Measurements from ENCODE around the gene IPP. TPM values are rescaled to one million over a fixed set of nuclear protein-coding genes. Genes with fewer than 3 reads are reported as not detected.
A peak's percentile ranks its signal among the peaks of the same experiment; 100 is the strongest.

The IPP gene
- 10 to 100 TPM; 19.1 to 20.2 TPM for total RNA-seq

GRCh38 chr1:45750298-45751038, at the start of gene IPP:
Gene IPP (minus strand): TSS chr1:45750653. CDS start chr1:45746411, 4,242 bp downstream.
- H3K27me3 Mint-ChIP-seq (ENCODE audit: low read depth), result no peaks in the 10 kb centered on the region
- peaks cover 31% of the 10 kb centered on the region for H3K4me1 Mint-ChIP-seq (ENCODE audit: low read depth)
- H3K4me3 Mint-ChIP-seq, result peak within 1 kb of the TSS; percentile 95
- DNase-seq, result peak; percentile 96
- intact Hi-C loops (cut with micrococcal nuclease), result loop anchor here (1.0 to 10.0 kb wide), 8 partner anchors 53 to 497 kb away; partner anchors contain the start of genes CCDC163, GPBP1L1, MAST2 and MMACHC
- H3K27ac Mint-ChIP-seq, result peak within 1 kb of the TSS; percentile 97
- H3K9me3 Mint-ChIP-seq, result peaks cover 9% of the 10 kb centered on the region
- no peaks in the 10 kb centered on the region for H3K36me3 Mint-ChIP-seq (ENCODE audit: low read depth)
- CTCF ChIA-PET, result interaction anchor here (0.7 kb wide), 1 partner anchor 91 kb away, joined by 3 read pairs; no protein-coding TSS in a partner anchor

GRCh38 chr1:45796946-45797345, 46.5 kb upstream of the IPP start:
- DNase-seq, result no peak
- CTCF ChIA-PET, result no interaction called here
- Mint-ChIP-seq H3K36me3 (ENCODE audit: low read depth) (no peaks in the 10 kb centered on the region), H3K4me3 (no peak overlapping the region), H3K27ac (no peak overlapping the region), H3K4me1 (ENCODE audit: low read depth) (peaks cover under 1% of the 10 kb centered on the region), H3K27me3 (ENCODE audit: low read depth) (peaks cover 6% of the 10 kb centered on the region), H3K9me3 (no peaks in the 10 kb centered on the region)
- intact Hi-C loops (cut with micrococcal nuclease), result no loop called here

- no peak overlapping the region for H3K27ac Mint-ChIP-seq
- no peak for DNase-seq
- no peaks in the 10 kb centered on the region for H3K4me1 Mint-ChIP-seq (ENCODE audit: low read depth)
- H3K9me3 Mint-ChIP-seq, result no peaks in the 10 kb centered on the region
- H3K4me3 Mint-ChIP-seq, result no peak overlapping the region
- CTCF ChIA-PET, result no interaction called here
- intact Hi-C loops (cut with micrococcal nuclease), result no loop called here
- no peaks in the 10 kb centered on the region for H3K36me3 Mint-ChIP-seq (ENCODE audit: low read depth)
- H3K27me3 Mint-ChIP-seq (ENCODE audit: low read depth), result peaks cover 6% of the 10 kb centered on the region
Observed at GRCh38 chr1:45796381-45796780, 45.9 kb upstream of the IPP start.

- no peaks in the 10 kb centered on the region for H3K4me1 Mint-ChIP-seq (ENCODE audit: low read depth)
- intact Hi-C loops (cut with micrococcal nuclease), result no loop called here
- CTCF ChIA-PET, result interaction anchor here (0.6 kb wide), 1 partner anchor 30 kb away, joined by 3 read pairs; no protein-coding TSS in a partner anchor
- H3K36me3 Mint-ChIP-seq (ENCODE audit: low read depth), result no peaks in the 10 kb centered on the region
- H3K9me3 Mint-ChIP-seq, result no peaks in the 10 kb centered on the region
- peaks cover 6% of the 10 kb centered on the region for H3K27me3 Mint-ChIP-seq (ENCODE audit: low read depth)
- DNase-seq, result no peak
- no peak overlapping the region for H3K4me3 Mint-ChIP-seq
- H3K27ac Mint-ChIP-seq, result no peak overlapping the region
Observed at GRCh38 chr1:45793942-45794604, 43.6 kb upstream of the IPP start.

- H3K4me3 Mint-ChIP-seq, result no peak overlapping the region
- H3K9me3 Mint-ChIP-seq, result no peaks in the 10 kb centered on the region
- no peaks in the 10 kb centered on the region for H3K36me3 Mint-ChIP-seq (ENCODE audit: low read depth)
- intact Hi-C loops (cut with micrococcal nuclease), result no loop called here
- no peaks in the 10 kb centered on the region for H3K4me1 Mint-ChIP-seq (ENCODE audit: low read depth)
- no peak overlapping the region for H3K27ac Mint-ChIP-seq
- peaks cover 10% of the 10 kb centered on the region for H3K27me3 Mint-ChIP-seq (ENCODE audit: low read depth)
- DNase-seq, result no peak
- CTCF ChIA-PET, result no interaction called here
Observed at GRCh38 chr1:45792744-45793143, 42.3 kb upstream of the IPP start.

- no peak overlapping the region for H3K27ac Mint-ChIP-seq
- CTCF ChIA-PET, result no interaction called here
- H3K27me3 Mint-ChIP-seq (ENCODE audit: low read depth), result peaks cover 8% of the 10 kb centered on the region
- no peaks in the 10 kb centered on the region for H3K9me3 Mint-ChIP-seq
- intact Hi-C loops (cut with micrococcal nuclease), result no loop called here
- no peaks in the 10 kb centered on the region for H3K36me3 Mint-ChIP-seq (ENCODE audit: low read depth)
- H3K4me3 Mint-ChIP-seq, result no peak overlapping the region
- no peak for DNase-seq
- H3K4me1 Mint-ChIP-seq (ENCODE audit: low read depth), result peaks cover 20% of the 10 kb centered on the region
Observed at GRCh38 chr1:45789601-45790000, 39.1 kb upstream of the IPP start.

DNA sequence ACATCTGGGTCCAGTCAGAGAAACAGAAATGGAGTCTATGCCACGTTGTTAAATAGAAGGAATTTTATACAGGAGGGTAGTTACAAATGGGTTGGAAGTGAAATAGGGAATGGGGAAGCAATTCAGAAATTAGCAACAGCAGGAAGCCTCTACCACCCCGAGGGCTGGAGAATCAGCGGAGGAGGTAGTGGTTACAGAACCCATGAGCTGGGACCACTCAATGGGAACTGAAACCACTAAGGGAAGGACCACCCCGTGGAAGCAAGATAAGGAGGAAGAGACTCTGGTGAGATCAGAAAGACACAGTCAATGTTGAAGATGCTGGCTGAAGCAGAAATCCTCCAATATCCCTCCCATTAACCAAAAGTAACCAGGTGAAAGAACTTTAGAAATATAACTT, 37.5 kb upstream of the IPP start:
- H3K27ac Mint-ChIP-seq, result no peak overlapping the region
- CTCF ChIA-PET, result no interaction called here
- DNase-seq, result no peak
- peaks cover 20% of the 10 kb centered on the region for H3K4me1 Mint-ChIP-seq (ENCODE audit: low read depth)
- no peaks in the 10 kb centered on the region for H3K36me3 Mint-ChIP-seq (ENCODE audit: low read depth)
- intact Hi-C loops (cut with micrococcal nuclease), result no loop called here
- no peak overlapping the region for H3K4me3 Mint-ChIP-seq
- peaks cover 6% of the 10 kb centered on the region for H3K27me3 Mint-ChIP-seq (ENCODE audit: low read depth)
- H3K9me3 Mint-ChIP-seq, result no peaks in the 10 kb centered on the region

DNA sequence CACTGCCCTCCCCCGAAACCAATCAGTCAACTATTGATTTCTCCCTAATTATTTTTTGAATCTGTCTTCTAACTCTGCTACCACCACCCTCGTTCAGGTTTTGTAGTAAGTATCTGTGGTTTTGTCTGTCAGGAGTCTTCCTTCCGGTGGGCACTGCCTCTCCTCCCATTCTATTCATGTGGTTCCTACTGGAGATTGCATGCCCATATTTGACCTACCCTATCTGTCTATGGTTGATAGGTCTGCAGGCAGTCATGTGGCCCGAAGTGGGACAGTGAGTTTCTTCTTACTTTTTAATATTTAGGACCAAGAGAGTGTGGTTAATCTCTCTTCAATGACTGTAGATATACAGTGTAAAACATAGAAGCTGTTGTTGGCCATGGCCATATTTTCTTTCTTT, 35.1 kb upstream of the IPP start:
- Mint-ChIP-seq H3K27ac (no peak overlapping the region), H3K4me3 (peak overlapping the region; percentile 41), H3K9me3 (no peaks in the 10 kb centered on the region), H3K4me1 (ENCODE audit: low read depth) (peaks cover 20% of the 10 kb centered on the region), H3K36me3 (ENCODE audit: low read depth) (no peaks in the 10 kb centered on the region), H3K27me3 (ENCODE audit: low read depth) (peaks cover 4% of the 10 kb centered on the region)
- peak; percentile 57 for DNase-seq
- intact Hi-C loops (cut with micrococcal nuclease), result no loop called here
- CTCF ChIA-PET, result no interaction called here

DNA sequence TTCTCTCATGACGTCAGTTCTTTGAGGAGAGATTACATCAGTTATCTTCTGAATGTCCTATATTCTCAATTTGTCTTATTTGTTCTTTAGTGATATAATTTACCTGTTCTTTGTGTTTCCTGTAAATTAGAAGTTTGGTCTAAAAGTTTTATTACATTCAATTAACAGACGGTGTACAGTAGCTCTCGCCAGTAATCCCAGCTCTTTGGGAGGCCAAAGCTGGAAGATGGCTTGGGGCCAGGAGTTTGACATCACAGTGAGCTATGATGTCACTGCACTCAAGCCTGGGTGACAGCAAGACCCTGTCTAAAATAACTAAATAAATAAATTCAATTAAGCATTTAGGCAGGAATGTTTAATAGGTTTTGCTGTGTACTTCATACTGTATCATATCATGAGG, 25.3 kb upstream of the IPP start:
- no peak for DNase-seq
- no peaks in the 10 kb centered on the region for H3K4me1 Mint-ChIP-seq (ENCODE audit: low read depth)
- no peak overlapping the region for H3K4me3 Mint-ChIP-seq
- CTCF ChIA-PET, result no interaction called here
- intact Hi-C loops (cut with micrococcal nuclease), result no loop called here
- H3K27ac Mint-ChIP-seq, result no peak overlapping the region
- no peaks in the 10 kb centered on the region for H3K27me3 Mint-ChIP-seq (ENCODE audit: low read depth)
- no peaks in the 10 kb centered on the region for H3K36me3 Mint-ChIP-seq (ENCODE audit: low read depth)
- no peaks in the 10 kb centered on the region for H3K9me3 Mint-ChIP-seq

GRCh38 chr1:45772971-45773370, 22.5 kb upstream of the IPP start:
- Mint-ChIP-seq H3K27ac (no peak overlapping the region), H3K4me3 (no peak overlapping the region), H3K4me1 (ENCODE audit: low read depth) (no peaks in the 10 kb centered on the region), H3K36me3 (ENCODE audit: low read depth) (no peaks in the 10 kb centered on the region), H3K9me3 (no peaks in the 10 kb centered on the region), H3K27me3 (ENCODE audit: low read depth) (no peaks in the 10 kb centered on the region)
- CTCF ChIA-PET, result interaction anchor here (0.6 to 1.3 kb wide), 2 partner anchors 9 to 80 kb away, joined by 4 to 6 read pairs; no protein-coding TSS in a partner anchor
- intact Hi-C loops (cut with micrococcal nuclease), result no loop called here
- no peak for DNase-seq

DNA sequence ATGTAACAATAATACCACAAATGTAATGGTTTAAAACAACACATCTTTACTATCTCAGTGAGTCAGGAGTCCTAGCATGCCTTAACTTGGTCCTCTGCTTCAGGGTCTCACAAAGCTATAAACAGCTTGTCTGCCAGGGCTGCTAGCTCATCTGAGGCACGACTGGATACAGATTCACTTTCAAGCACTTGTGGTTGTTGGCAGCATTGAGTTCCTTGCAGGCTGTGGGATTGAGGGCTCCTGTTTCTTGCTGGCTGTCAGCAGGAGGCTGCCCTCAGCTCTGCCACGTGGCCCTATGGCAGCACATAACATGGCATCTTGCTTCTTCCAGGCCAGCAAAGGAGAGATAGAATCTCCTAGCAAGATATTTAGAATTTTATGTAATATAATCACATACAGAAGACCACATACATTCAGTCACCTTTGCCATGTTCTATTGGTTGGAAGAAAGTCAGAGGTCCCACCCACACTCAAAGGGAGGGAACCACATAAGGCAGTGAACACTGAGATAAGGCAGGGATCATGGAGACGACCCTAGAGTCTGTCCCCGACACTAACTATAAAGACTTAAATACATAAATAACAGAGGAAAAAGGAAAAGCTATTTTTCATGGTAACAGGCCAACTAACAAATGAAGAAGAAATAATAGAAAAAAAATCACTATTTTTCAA, 18.9 kb upstream of the IPP start:
- no peaks in the 10 kb centered on the region for H3K27me3 Mint-ChIP-seq (ENCODE audit: low read depth)
- intact Hi-C loops (cut with micrococcal nuclease), result no loop called here
- no peak overlapping the region for H3K4me3 Mint-ChIP-seq
- DNase-seq, result no peak
- no peaks in the 10 kb centered on the region for H3K36me3 Mint-ChIP-seq (ENCODE audit: low read depth)
- H3K9me3 Mint-ChIP-seq, result no peaks in the 10 kb centered on the region
- no peaks in the 10 kb centered on the region for H3K4me1 Mint-ChIP-seq (ENCODE audit: low read depth)
- CTCF ChIA-PET, result interaction anchor here (1.0 kb wide), 1 partner anchor 467 kb away, joined by 4 read pairs; no protein-coding TSS in a partner anchor
- H3K27ac Mint-ChIP-seq, result no peak overlapping the region

DNA sequence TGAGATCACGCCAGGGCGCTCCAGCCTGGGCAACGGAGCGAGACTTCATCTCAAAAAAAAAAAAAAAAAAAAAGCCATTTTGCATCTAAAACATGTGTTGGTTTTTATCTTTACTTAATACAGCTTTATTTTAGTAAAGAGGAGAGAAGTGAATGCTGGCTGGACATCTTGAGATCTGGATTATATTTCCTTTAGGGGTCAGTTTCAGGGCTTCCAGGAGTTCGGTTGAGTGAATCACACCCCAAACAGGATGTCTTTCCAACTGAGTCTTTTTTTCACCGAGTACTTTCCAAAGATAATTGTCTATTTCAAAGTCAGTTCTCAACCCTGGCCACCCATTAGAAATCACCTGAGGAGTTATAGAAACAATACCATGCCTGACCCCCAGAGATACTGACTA, 16.6 kb upstream of the IPP start:
- Mint-ChIP-seq H3K9me3 (no peaks in the 10 kb centered on the region), H3K4me3 (no peak overlapping the region), H3K36me3 (ENCODE audit: low read depth) (no peaks in the 10 kb centered on the region), H3K4me1 (ENCODE audit: low read depth) (no peaks in the 10 kb centered on the region), H3K27me3 (ENCODE audit: low read depth) (no peaks in the 10 kb centered on the region), H3K27ac (no peak overlapping the region)
- CTCF ChIA-PET, result no interaction called here
- intact Hi-C loops (cut with micrococcal nuclease), result no loop called here
- no peak for DNase-seq

All from activated naive CD4-positive, alpha-beta T cell treated with anti-CD3 and anti-CD28 coated beads for 36 hours (primary cell).